ENCODE measurements around the gene MPP4. TPM values are rescaled to one million over a fixed set of nuclear protein-coding genes. Genes with fewer than 3 reads are reported as not detected.

Gene MPP4
- total RNA-seq, 1 donor from 2014 or later, result not detected

DNA sequence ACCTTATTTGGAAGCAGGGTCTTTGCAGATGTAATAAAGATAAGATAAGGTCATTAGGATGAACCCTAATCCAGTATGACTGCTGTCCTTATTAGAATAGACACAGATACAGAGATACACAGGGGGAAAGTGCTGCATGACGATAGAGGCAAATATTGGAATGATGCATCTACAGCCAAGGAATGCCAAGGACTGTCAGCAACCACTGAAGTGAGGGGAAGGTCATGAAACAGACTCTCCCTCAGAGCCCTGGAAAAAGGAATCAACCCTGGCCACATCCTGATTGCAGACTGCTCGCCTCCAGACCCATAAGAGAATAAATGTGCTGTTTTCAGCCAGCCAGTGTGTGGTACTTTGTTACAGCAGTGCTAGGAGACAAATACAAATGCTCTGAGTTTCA lies 69.9 kb downstream of the MPP4 start:
- TF ChIP-seq, protein P1, sequence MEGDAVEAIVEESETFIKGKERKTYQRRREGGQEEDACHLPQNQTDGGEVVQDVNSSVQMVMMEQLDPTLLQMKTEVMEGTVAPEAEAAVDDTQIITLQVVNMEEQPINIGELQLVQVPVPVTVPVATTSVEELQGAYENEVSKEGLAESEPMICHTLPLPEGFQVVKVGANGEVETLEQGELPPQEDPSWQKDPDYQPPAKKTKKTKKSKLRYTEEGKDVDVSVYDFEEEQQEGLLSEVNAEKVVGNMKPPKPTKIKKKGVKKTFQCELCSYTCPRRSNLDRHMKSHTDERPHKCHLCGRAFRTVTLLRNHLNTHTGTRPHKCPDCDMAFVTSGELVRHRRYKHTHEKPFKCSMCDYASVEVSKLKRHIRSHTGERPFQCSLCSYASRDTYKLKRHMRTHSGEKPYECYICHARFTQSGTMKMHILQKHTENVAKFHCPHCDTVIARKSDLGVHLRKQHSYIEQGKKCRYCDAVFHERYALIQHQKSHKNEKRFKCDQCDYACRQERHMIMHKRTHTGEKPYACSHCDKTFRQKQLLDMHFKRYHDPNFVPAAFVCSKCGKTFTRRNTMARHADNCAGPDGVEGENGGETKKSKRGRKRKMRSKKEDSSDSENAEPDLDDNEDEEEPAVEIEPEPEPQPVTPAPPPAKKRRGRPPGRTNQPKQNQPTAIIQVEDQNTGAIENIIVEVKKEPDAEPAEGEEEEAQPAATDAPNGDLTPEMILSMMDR (IDR thresholded peaks at IDR 0.05), result no peak
- POLR2A ChIA-PET, result no interaction called here

DNA sequence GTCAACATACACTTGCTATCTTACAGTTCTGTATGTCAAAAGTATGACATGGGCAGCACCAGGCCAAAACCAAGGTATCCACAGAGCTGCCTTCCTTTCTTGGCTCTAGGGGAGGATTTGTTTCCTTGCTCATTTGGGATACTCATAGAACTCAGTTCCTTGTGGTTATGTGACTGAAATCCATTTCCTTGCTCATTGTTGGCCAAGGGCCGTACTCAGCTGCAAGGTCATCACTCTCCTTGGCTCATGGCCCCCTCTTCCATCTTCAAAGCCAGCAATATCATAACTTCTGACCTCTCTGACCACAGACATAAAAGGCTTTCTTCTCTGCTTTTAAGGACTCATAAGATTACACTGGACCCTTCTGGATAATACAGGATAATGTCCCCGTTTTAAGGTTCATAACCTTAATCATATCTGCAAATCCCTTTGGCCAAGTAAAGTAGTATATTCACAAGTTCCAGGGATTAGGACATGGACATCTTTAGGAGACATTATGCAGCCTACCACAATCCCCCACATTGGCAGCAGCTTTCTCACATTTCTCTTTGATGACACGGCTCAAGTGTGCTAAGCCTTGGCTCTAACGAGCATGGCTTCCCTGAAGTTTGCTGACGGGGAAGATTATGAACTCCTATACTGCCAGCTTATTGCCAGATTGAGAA lies 76.0 kb downstream of the MPP4 start:
- ChIA-PET POLR2A (no interaction called here), CTCF (no interaction called here)
- H3K27me3 Mint-ChIP-seq, result no peaks in the 10 kb centered on the region
- no peak overlapping the region for H3K4me3 Mint-ChIP-seq
- no peak overlapping the region for H3K27ac Mint-ChIP-seq
- TF ChIP-seq, protein P1 (IDR thresholded peaks at IDR 0.05), result no peak
- H3K9me3 Mint-ChIP-seq, result no peaks in the 10 kb centered on the region
- intact Hi-C loops (cut with micrococcal nuclease), result no loop called here
- ATAC-seq (ENCODE audit: low read depth) (no peak), DNase-seq (no peak)
- H3K36me3 Mint-ChIP-seq (ENCODE audit: low read depth), result no peaks in the 10 kb centered on the region
- H3K4me1 Mint-ChIP-seq, result no peaks in the 10 kb centered on the region

More for the DNA sequence above, 69.9 kb downstream of the MPP4 start:
- no peak overlapping the region for H3K27ac Mint-ChIP-seq
- ATAC-seq (ENCODE audit: low read depth) (no peak), DNase-seq (no peak)
- intact Hi-C loops (cut with micrococcal nuclease), result no loop called here
- no peaks in the 10 kb centered on the region for H3K4me1 Mint-ChIP-seq
- no peak overlapping the region for H3K4me3 Mint-ChIP-seq
- H3K27me3 Mint-ChIP-seq, result no peaks in the 10 kb centered on the region
- peaks cover 1% of the 10 kb centered on the region for H3K36me3 Mint-ChIP-seq (ENCODE audit: low read depth)
- no peaks in the 10 kb centered on the region for H3K9me3 Mint-ChIP-seq
- CTCF ChIA-PET, result no interaction called here

DNA sequence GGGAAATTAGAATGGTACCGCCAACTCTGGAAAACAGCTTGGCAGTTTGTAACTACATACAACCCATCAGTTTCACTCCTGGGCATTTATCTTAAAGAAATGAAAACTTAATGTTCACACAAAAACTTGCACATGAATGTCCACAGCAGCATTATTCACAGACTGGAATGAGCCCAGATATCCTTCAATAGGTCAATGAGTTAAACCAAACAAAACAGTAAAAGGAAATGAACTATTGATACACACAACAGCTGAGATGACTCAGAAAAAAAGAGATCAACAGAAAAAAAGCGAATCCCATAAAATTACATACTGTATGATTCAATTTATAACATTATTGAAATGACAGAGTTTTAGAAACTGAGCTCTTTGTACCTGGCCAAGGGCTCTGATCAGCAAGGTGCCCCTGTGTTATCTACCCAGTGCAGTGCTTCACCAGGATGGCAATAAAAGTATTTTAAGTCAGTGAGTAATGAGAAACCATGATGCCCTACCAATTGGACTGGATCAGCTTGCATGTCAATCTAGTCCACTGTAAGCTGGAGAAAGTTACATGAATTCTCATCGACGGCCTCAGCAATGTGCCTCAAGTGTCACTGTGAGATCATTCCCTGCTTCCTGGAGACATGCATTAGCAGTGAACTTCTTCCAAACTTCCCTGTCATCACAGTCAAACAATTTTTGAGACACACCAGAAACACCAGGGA lies 77.0 kb downstream of the MPP4 start:
- POLR2A ChIA-PET, result no interaction called here
- H3K4me1 Mint-ChIP-seq, result no peaks in the 10 kb centered on the region
- H3K27ac Mint-ChIP-seq, result no peak overlapping the region
- ATAC-seq (ENCODE audit: low read depth) (no peak), DNase-seq (no peak)
- peaks cover 2% of the 10 kb centered on the region for H3K9me3 Mint-ChIP-seq
- no peak overlapping the region for H3K4me3 Mint-ChIP-seq
- H3K27me3 Mint-ChIP-seq, result no peaks in the 10 kb centered on the region
- CTCF ChIA-PET, result no interaction called here
- H3K36me3 Mint-ChIP-seq (ENCODE audit: low read depth), result no peaks in the 10 kb centered on the region
- TF ChIP-seq, protein P1 (IDR thresholded peaks at IDR 0.05), result no peak
- intact Hi-C loops (cut with micrococcal nuclease), result no loop called here

DNA sequence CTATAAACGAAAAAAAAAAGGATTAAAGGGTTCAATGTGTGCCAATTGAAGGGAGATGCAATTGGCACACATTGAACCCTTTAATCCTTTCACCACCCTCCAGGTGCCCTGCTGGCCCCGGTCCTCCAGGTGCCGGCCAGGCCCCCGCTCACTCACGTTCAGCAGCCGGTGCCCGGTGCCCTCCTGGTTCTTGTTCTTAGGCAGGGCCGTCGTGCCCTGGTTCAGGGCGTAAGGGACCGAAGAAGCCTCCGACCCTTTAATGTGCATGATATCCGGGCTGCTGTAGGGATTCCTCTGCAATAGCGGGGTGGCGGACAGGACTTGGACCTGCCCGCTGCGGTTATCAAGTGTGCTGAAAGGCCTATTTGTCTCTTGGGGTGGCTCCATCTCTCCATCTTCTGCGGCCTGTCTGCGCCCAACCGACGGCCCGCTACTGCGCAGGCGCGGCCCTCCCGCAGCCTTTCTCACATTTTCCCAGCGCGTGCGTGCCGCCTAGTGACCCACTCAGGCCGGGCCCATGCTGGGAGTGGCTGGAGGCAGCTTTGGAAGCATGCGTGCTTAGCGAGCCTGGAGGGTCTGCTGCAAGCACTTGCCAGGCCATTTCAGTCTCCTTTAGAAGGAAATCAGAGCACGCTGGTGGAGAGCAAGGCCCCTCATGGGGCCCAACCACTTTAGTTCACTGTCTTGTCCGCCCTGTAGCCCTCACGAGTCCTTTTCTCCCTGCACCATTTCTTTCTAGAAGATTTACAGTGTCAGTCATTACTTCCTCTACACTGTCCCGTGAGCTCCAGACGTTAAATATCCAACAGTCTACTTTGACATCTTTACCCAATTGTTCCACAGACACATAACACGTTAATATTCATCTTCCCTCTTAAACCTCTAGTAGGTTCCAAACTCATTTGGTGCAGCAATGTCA lies 79.4 kb downstream of the MPP4 start:
- TF ChIP-seq, protein P1 (IDR thresholded peaks at IDR 0.05), result no peak
- POLR2A ChIA-PET, result no interaction called here
- Mint-ChIP-seq H3K4me1 (no peaks in the 10 kb centered on the region), H3K27me3 (no peaks in the 10 kb centered on the region), H3K27ac (no peak overlapping the region), H3K36me3 (ENCODE audit: low read depth) (no peaks in the 10 kb centered on the region), H3K9me3 (peaks cover 2% of the 10 kb centered on the region), H3K4me3 (no peak overlapping the region)
- CTCF ChIA-PET, result no interaction called here
- ATAC-seq (ENCODE audit: low read depth) (no peak), DNase-seq (no peak)
- intact Hi-C loops (cut with micrococcal nuclease), result no loop called here

DNA sequence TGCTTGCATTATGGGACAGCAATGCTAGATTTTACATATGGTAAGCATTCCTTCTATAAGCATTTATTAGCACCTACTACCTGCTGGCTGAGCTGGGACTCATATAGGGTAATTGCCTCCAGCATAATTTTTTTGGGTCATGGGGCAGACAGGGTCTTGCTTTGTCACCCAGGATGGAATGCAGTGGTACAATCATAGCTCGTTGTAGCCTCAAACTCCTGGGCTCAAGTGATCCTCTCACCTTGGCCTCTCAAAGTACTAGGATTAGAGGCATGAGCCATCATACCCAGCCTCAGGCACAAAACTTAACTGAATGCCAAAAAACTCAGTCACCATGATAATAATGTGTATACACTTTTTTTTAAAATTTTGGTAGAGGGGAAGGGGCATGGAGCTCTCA lies 90.4 kb downstream of the MPP4 start:
- DNase-seq (no peak), ATAC-seq (ENCODE audit: low read depth) (no peak)
- TF ChIP-seq, protein P1 (IDR thresholded peaks at IDR 0.05), result no peak
- Mint-ChIP-seq H3K4me1 (no peaks in the 10 kb centered on the region), H3K36me3 (ENCODE audit: low read depth) (no peaks in the 10 kb centered on the region), H3K27ac (no peak overlapping the region), H3K27me3 (peaks cover 20% of the 10 kb centered on the region), H3K4me3 (no peak overlapping the region), H3K9me3 (peaks cover 5% of the 10 kb centered on the region)
- POLR2A ChIA-PET, result no interaction called here
- intact Hi-C loops (cut with micrococcal nuclease), result no loop called here
- CTCF ChIA-PET, result no interaction called here
